GM21825 (cell line): ENCODE results near the gene STARD10.

Experiments
- ATAC-seq: cut with Tn5 transposase; IDR thresholded peaks from one replicate; pipeline ENCODE4 v1.9.1; 2021; ENCODE audit warnings: mild to moderate bottlenecking, moderate library complexity; ENCODE audit not compliant: unreplicated experiment

The STARD10 gene

DNA sequence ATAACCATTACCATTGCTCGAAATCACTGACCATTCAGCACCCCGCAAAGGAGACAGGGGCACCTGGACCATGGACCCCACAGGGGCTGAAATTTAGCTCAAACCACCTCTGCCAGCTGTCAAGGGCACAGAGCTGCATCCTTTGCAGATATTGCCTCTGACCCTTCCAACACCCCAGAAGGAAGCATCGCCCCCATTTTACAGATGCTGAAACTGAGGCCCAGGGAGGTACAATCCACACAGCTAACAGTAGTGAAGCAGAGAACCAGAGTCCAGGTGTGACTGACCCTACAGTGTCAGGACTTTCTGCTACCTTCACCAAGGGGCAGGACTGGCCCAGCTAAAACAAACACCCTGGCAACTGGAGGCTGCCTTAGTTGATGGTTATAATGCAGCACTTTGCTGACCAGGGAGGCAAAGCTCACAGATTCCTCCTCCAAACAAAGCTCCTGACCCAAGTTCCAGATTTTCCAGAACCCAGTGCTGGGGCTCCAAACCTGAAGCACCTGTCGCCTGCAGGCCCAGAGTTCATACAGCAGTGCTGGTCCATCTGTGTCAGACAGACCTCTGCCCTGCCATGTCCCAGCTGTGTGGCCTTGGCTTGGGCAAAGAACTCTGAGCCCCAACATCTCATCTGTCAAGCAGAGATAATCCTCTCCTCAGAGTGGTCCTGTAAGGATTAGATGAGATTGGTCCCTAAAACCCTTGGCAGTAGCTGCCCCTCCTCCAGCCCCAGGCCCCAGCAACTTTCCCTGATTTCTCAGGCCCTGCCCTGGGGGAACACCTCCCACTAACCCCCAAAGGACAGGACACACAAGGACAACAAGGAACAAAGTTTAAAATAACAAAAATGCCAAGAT, 26.4 kb downstream of the STARD10 start:
- no peak for ATAC-seq

DNA sequence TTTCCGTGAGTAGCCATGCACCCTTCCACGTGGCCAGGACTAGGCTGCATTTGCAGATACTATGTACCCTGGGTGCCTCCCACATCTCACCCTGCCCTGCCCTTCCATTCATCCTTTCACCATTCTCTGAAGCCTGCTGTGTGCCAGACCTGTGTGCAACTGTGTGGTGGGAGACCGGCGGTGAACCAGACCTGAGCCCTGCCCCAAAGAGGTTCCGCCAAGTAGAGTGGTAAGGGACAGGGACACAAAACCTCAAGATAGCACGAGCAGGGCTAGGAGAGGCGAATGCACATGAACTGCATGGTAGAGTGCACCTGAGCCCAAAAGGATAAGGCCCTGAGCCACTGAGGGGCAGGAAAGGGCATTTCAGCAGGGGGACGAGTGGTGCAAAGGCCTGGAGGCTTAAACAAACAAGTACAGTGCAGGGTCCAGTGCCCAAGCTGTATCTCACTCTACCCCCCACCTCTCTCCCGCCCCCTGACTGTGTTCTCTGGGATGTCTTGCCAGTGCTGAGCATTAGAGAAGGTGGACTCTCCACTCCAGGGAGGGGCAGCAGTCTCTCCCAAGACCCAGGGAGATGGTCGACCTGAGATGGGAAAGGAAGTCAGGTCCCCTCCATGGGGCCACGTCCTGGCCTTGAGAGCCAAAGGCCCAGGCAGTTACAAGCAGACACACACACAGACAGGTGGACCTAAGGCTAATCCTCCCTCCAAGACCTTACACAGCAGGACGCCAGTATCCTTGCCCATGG, 27.5 kb downstream of the STARD10 start:
- no peak for ATAC-seq

DNA sequence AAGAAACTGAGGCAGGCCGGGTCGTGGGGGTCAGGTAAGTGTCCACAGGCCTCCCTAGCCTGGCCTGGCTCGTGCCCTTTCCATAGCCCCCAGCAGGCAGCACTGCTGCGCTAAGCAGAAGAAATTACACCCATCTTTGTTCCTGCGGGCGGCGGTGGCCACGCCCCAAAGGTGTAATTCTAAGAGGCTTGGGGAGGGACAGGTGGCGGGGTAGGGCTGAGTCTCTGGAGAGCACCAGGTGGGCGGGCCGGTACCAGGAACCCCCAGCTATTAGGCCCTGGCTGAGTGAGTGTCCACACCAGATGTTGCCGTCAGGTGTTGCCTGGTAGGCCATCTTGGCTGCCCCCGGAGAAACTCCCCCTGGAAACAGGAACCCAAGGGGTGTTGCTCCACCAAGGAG, 29.3 kb downstream of the STARD10 start:
- ATAC-seq, result no peak

DNA sequence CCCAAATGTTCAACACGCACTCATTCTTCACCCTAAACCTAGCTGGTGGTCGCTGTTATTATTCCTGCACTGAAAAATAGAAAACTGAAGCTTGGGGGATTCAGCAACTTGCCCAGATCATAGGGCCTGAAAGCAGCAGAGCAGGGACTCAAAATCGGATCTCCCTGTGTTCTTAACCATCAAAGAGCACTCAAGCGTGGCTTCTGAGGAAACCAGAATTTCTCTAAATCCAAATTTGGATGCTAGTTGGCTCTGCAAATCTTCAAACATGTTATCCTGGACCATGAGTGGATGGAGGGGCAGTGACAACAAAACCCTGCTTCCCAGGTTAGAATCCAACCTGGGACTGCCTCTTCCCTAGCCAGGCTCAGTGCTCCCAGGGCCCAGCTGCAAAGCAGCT, 30.0 kb downstream of the STARD10 start:
- ATAC-seq, result no peak

DNA sequence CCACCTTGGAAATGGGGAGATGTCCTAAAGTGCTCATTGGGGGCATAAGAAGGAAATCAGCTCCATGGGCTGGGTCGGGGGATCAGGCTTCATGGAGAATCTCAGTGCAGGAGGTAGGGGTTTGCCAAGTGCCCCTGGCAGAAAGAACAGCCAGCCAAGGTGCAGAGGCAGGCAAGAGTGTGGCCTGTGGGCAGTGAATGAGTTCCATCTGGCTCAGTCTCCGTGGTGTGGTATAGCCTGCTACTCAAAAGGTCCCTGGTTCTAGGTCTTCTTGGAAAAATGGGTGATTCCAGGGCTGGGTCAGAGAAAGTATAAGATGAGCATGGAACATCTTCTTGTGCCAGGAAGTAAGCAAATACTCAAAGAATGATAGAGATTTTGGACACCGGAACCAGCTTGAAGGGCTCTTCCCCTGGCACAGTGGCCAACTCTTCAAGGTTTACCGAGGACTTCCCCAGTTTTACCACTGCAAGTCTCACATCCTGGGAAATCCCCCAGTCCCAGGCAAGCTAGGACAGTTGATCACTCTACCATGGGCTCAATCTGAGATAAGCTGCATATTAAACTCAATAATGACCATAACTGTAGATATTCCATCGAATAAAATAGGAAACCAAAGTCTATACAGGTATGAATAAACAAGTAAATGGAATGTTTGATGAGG, 31.1 kb downstream of the STARD10 start:
- ATAC-seq, result peak; percentile 69

DNA sequence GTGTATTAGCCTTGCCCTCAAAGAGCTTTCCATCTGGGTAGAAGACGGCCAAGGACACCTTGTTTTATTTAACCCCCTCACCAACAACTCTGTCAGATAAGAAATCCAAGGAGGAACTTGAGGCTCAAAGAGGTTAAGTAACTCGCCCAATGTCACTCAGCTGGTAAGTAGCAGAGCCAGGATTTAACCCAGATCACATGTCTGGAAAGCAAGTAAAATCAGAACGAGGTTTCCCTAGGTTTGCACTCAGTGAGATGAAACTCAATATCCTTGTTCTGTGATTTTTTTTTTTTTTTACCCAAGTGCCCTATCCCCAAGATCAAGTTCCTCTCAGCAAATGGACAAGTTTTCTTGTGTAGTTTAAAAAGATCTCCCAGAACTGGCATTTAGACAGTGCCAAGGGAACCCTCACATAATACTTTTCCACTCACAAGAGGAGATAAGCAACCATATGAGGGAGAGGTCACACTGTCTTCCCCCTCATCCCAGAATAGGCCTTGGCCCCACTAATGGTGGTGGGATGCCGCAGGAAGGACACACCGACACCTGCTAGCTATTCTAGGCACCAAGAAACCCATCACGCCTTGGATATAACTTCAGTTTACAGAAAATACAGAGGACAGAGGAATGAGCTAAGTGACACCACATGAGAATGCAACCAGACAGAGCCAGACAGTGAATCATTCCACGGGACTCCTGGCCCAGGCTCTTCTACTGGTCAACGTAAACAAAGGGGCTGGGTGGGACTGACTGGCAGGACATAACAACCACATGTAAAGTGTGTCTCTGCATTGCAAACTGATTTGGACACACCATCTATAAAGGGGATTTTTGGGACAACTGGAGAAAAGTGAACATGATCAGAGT, 33.1 kb downstream of the STARD10 start:
- ATAC-seq, result no peak

DNA sequence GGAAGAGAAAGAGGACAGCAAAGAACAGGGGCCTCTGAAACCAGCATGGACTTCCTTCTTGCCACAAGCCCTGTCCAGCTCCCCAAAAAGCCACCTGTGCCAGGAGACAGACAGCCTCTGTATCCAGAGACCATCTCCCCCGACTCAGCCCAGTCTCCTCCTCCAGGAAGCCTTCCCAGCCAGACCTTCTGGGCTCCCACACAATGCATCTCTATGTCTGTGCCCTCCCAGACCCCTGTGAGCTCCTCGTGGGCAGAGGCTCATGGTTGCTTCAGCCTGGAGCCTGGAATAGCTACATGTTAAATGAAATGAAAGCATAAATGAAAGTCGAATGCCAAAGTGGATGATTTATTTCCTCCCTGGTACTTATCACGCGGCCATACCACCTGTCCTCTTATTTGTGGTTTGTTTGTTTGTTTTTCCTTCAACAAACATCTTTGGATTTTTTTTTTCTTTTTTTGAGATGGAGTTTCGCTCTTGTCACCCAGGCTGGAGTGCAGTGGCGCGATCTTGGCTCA, 34.3 kb downstream of the STARD10 start:
- ATAC-seq, result no peak

DNA sequence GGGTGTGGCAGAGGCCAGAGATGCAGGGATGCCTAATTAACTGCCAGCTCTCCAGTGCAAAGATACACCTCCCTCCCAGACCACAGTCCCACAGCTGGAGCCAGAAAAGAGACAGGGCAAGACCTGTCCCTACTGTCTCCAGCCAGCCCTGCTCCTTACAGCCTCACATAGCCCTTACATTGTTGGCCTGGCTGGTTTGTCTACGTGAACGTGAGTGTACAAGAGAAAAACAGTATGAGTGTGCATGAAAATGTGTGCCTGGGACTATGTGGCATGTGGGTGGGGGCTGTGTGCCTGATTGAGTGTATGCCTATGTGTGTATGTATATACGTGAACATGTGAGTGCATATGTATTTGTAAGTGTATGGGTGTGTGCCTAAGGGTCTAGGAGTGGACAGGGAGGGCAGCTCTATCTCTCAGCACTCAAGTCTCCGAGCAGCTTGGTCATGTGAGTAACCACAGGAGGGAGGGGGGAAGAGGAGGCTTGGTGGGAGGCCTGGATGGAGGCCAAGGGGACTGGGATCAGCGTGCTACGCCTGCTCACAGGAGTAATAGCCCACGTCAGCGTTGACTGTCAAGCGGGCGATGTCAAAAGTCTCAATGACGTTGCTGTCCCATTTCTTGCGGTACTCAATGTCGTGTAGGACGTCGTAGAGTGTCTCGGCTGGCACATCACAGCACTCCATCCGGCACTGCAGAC, 35.0 kb downstream of the STARD10 start:
- ATAC-seq, result no peak

DNA sequence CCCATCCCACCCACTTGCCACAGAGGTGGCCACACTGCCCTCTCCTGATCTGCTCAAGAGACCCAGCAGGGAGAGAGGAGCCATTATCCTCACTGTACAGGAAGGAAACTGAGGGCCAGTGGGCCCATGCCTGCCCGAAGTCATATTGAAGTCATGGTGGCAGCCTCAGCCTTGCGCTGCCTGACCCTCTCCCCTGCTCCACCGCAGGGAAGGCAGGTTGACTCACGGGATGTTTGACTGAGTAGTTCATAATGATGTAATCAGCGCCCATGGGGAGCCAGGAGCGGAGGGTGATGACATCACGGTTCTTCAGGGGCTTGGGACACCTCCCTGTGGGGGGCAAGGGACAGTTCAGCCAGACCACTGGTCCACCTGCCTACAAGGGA, 35.5 kb downstream of the STARD10 start:
- ATAC-seq, result no peak

DNA sequence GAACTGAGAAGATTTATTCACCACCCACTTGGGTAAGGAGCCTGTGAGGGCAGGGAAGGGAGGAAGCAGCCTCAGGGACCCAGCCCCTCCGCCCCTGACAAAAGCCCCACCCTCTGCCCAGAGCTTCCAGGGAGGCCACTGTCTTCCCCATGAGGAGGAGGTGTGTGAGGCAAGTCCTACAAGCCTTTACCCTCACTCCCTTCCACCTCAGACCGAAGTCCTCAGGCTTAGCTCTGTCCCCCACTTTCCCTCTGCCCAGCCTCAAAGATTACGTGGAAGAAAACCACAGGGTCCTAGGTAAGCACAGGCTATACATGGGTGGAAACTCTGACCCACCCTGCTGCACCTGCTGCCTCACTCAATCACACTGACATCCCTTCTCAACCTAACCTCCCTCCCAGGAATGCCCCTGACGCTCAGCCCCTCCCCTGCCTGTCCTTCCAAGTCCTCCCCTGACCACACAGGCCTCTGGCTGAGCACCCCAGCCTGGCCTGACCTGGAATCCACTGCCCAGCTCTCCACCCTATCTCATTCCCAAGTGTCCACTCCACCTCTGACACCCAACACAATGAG, 38.0 kb downstream of the STARD10 start:
- no peak for ATAC-seq

DNA sequence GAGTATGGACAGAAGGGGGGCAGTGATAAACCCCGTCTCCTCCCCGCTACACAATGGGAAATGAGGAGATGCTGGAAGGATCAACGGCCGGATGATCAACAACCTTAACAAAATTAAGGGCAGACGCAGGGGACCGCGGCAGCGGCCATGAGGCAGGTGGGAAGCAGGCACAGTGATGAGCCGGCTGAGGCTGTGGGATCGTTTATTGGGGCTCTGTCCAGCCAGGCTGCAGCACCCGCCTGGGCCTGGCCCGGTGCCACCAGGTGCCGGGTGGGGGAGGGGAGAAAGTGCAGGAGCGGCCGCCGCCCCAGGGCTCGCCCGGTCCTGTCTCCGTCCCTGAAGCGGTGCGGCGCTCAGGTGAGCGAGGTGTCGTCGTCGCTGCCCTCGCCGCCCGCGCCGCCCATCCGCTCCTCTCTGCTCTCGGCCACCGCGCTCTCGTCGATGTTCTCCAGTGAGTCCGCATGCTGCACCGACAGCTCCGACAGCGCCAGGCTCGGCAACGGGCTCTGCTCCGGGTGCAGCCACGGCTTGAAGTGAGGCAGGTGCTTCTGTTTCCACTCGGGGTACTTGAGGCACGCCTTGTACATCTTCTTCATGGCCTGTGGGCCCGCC, 39.2 kb downstream of the STARD10 start:
- no peak for ATAC-seq

DNA sequence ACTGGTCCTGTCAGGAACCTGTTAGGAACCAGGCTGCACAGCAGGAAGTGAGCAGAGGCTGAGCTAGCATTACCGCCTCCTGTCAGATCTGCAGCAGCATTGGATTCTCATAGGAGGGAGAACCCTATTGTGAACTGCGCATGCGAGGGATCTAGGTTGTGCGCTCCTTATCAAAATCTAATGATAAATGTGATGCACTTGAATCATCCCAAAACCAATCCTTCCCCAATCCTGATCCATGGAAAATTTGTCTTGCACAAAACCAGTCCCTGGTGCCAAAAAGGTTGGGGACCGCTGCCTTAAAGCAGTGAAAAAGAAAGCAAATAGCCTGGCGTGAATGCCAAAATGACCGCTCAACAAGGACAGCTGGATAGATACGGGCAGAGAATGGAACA, 39.7 kb downstream of the STARD10 start:
- no peak for ATAC-seq

DNA sequence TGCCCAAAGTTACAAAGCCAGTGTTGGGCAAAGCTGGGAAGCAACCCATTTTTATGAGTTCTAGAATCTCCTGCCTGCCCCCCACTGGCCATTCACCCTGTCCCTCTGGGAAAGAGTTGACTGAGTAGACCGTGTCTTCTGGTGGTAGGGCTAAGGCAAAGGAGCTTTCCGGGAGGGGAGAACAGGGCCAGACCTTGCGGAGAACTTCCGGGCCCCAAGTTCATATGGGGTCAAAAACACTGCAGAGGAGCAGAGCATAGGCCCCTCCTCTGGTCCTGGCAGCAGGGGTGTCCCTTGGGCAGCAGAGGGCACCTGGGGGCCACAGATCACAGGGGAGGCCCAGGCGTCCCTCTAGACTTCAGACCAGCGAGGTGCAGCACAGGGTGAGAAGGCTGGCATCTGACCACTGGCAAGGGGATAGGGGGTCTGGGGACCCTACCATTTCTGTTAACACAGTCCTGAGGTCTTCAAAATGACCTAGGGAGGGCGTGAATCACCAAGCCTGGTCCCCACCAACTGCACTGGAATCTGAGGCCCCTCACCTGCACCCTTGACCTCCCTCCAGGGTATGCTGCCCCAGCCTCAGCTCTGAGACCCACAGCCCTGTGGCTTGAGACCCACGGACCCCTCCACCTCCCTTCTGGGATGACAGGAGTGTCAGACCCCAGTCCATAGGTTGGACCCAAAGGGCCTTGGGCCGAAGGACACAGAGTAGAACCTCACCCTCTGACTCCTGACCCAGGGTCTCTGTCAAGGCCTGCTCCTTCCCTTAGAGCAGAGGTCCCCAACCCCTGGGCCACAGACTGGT, 40.3 kb downstream of the STARD10 start:
- no peak for ATAC-seq

DNA sequence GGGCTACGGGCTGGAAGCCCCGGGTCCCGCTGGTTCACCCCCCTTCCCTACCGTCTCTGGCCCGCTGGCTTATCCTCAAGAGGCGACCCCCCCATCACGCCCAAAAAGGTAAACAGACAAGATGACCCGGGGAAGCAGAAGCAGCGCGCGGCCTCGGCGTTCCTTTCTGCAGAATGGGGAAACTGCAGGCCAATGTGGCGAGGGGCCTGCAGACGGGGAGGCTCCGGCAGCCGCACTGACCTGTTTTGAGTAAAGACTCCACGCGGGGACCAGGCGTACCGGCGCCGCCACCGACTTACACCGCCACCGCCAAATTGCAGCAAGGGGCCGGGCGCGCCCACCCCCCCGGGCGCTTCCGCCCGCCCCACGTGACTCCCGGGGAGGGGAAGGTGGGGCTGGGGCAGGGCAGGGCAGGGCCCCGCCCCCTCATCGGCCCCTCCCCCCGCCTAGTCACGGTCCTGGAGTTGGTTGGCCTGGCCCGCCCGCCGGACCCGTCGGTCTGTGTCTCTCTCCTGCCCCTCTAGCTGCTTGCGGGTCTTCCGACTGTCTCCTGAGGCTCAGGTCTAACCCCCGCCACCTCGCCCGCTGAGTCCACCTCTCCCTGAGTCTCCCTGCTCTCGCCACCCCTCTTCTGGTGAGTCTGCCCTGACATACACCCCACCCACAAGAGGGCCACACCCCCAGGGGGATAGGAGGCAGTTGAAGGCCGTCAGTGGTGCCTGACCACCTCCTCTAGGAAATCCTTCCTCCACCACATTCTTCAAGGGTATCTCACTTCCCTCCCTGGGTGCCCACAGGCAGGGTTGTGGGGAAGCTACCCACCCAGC, 41.5 kb downstream of the STARD10 start, which contains the start of gene ARAP1:
Gene ARAP1 (minus strand): TSS at position 321 of the 827 bp plus-strand sequence. CDS start 25,280 bp downstream, outside the sequence.
- peak; percentile 59 for ATAC-seq

DNA sequence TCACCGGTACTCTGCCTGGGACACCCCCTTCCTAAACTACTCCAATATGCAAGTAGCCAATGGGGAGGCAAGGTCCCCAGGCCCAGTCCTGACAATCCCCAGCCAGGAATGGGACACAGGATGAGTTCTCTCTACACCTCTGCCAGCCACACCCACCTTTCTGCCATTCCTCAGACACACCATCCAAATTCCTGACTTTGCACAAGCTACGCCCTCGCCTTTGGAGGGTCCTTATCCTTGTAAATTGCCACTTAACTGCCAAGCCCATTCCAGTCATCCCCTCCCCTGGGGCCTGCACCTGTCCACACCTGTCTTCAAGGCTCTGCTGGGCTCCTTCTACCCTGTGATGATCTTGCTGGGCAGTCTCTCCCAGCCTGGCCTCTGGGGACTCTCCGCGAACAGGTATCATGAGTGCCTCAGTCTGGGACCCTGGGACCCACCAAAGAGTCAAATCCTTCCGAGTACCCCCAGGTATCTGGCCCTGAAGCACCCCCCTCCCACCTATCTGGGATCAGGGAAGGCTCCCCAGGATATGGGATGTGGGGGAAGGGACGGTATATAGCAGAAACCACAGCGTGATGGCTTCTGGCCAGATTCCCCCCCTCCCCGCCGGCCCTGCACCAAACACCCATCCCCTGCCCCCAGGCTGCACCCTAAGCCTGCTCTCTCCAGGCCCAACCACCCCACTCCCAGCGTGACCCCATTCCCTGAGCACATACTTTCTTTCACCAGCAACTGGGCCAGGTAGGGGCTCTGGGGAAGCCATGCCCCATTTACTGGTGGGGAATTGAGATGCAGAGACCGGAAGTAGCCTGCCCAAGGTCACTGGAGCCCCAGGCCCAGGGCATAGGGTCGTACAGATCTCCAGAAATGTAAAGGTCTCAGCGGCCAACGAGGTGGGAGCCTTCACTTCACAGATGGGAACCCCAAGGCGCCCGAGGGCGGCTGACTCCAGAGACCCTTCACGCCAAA, 42.4 kb downstream of the STARD10 start:
- ATAC-seq, result no peak

DNA sequence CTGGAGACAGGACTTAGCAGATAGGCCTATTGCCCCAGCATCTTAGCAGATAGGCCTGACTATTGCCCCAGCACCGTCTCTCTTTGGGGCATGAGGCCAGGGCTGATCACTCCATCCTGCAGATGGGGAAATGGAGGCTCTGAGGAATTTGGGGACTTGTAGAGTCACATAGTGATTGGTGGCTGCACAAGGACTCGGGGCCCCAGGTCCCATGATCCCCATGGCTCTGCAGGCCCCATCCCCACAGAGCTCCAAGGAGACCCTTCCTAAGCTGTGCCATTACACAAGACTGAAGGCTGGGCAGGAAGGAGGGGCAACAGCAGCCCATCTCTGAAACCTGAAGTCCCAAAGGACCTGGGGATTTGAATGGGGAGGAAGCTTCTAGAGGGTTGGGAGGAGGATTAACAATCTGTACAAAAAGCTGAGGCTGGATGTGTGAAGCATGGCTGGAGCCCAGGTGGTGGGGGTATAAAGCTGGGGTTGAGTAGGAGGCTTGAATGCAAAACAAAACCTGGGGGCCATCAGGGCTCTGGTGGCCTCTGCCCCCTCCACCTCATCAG, 43.2 kb downstream of the STARD10 start:
- no peak for ATAC-seq
